Measurements from ENCODE around the gene CHAT.

The CHAT gene

GRCh38 chr10:49602380-49603023 lies 11.3 kb upstream of the CHAT start:
- no peak for TF ChIP-seq CTCF (IDR thresholded peaks at IDR 0.05)

GRCh38 chr10:49605216-49605938 lies 8.5 kb upstream of the CHAT start:
- TF ChIP-seq CTCF (IDR thresholded peaks at IDR 0.05), result no peak

- TF ChIP-seq CTCF (IDR thresholded peaks at IDR 0.05), result no peak
These were observed 7.8 kb upstream of the CHAT start for GRCh38 chr10:49605939-49606509.

GRCh38 chr10:49606981-49607535 lies 6.8 kb upstream of the CHAT start:
- TF ChIP-seq CTCF (IDR thresholded peaks at IDR 0.05), result no peak

- no peak for TF ChIP-seq CTCF (IDR thresholded peaks at IDR 0.05)
These were observed 5.5 kb upstream of the CHAT start for GRCh38 chr10:49608166-49609005.

GRCh38 chr10:49609006-49609282 lies 4.9 kb upstream of the CHAT start:
- no peak for TF ChIP-seq CTCF (IDR thresholded peaks at IDR 0.05)

Measured in LNCAP (cell line).